NCI-H1436 treated with DMSO at 0.1 percent for 48 hours (cell line): Measurements from ENCODE around the gene EXOSC1.
A peak's percentile ranks its signal among the peaks of the same experiment; 100 is the strongest.
"Not testable (repeated sequence)": the region's sequence is repeated elsewhere in the genome, so short reads cannot be mapped to it uniquely, and the experiment has no call there.

Experiments
- DNase-seq: peaks from one replicate; lab custom pipeline; 2025; lab: John Stamatoyannopoulos, UW

The EXOSC1 gene

DNA sequence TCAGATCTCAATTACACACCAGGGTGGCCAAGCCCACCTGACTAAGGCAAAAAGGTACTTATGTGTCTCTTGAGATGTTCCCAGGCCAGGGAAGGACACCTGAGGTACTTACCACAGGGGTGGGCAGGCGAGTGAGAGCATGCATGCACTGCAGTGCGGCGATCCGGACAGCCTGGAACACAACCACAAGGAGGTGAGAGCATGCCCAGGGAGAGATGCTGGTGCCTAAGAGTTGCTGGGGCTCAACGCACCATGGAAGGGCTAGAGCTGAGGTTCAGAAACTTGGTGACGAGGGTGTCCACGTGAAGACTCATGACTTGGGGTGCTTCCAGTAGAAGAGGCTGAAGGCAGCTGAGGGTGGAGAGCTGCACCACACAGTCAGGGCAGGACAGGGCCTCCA is 13.3 kb upstream of the EXOSC1 start:
- no peak for DNase-seq

DNA sequence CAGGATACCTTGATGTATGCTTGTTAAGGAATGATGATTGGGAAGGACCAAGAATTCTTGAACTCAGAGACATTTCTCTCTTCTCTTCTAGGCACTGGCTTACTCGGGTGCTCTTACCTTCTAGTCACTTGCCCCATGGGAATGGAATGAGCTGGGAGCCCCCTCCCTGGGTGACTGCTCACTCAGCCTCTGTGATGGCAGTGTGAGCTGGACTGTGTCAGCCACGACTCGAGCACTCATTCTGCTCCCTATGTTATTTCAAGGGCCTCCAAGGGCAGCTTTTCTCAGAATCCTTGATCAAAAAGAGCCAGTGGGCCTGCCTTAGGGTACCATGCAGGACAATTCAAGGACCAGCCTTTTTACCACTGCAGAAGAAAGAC is 10.9 kb upstream of the EXOSC1 start:
- DNase-seq, result no peak

DNA sequence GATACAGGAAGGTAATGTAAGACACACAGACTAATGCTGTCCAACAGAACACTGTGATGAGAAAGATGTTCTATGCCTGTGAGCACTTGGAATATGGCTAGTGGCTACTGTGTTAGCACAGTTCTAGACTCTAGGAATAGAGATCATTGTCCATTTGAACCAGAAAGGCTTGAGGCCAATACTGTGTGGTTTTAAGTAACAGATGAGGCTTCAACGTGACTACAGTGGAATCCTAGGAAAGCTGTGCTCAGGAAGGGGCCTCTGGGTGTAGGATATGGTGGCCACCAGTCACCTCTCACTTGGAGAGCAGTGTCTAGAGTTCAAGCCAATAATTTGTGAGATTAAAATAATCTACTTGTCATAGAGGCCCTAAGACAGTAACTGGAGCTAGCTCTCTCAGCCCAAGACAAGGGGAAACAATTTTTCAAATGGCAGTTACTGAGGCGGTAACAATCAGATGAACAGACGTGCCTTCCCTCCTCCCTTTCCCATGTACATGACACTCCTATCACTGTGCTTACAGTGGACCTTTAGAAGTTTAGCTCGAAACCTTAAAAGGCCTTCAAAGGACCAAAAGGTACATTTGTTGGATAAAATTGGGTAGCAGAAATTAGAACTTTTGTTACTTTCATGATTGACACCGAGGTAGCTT is 10.4 kb upstream of the EXOSC1 start:
- DNase-seq, result no peak

DNA sequence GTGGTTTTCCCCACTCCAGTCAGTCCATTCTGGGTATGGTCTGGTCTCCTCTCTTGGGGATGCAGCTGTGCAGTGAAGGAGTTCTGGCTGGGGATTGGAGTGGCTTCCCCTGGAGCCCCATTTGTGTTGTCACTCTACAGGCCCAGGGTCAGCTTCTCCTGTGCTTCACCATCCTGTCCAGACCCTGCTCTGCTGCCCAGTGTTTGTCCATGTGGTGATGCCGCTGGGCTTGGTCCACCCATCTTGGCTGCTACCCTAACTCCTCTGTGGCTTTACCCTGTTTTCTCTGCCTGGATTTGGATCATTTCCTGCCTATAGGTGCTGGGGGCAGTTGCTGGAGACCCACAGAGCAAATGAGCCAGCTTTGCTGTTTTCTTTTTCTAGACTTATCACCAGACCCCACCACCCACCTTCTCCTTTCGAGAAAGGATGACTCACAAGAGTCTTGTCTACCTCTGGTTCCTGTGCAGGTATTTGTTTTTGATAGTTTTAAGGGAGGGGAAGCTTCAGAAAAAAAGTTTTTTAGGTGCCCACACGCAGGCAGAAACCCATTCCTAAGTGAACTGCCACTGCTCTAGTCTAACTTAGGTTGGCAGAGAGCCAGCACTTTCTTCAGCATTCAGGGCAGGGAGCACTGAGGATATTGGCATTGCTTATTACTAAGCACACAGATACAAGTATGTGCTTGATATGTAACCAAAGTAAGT is 8.7 kb upstream of the EXOSC1 start:
- DNase-seq, result no peak

DNA sequence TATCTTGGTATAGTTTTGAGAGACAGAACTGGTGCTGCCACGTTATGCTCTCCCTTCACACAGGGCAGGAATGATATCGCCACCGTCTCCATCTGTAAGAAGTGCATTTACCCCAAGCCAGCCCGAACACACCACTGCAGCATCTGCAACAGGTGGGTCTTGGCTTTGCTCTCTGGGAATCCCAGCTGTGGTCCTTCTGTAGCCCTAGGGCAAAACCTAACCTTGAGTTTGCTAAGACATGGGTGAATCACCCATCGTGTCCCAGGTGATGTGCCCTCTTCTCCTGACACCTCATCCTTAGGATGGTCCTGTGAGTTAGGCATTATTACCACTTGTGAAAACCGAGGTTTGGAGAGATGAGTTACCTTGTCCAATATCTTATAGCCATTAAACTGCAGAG is 6.5 kb upstream of the EXOSC1 start:
- no peak for DNase-seq

DNA sequence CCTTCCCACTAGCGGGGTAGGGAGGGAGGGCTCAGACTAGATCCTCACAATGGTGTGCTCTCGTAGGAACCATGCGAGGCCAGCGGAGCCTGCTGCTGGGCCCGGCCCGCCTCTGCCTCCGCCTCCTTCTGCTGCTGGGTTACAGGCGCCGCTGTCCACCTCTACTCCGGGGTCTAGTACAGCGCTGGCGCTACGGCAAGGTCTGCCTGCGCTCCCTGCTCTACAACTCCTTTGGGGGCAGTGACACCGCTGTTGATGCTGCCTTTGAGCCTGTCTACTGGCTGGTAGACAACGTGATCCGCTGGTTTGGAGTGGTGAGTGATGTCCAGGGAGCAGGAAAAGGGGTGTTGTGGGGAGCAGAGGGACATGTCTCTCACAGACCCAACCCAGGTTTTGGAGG is 5.8 kb upstream of the EXOSC1 start:
- DNase-seq, result no peak

DNA sequence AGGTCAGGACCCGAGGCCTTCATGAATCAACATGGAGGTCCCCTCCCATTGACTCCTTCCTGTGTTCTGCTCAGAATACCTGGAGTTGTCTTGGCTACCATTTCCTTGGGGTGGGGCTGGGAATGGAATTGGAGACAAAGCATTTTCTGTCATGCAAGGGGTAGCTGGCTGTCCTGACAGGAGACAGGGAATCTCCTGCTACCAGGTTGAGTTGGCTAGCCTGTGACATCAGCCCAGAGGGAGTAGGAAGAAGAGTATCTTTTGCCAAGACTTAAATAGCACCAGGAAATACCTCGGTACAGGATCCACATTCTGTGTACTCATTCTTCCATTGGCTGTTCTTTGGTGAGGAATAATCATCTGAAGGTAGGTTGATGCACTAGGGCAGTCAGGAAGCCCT is 5.0 kb upstream of the EXOSC1 start:
- no peak for DNase-seq

DNA sequence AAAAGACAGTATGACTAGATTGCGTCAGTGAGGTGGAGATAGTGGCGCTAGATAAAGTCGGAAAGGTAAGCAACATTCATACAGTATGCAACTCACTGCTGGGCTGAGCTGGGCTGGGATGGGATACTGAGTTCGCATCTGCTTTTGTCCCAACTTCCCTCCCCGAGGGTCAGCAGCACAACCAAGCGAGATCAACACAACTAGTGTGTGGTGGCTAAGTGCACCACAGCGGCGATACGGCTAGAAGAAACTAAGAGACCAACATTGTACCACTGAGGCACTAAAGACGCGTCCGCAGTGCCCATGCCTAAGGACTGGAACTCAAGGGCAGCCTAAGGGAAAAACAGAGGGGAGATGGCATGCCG is 467 bp downstream of the EXOSC1 start:
- no peak for DNase-seq

DNA sequence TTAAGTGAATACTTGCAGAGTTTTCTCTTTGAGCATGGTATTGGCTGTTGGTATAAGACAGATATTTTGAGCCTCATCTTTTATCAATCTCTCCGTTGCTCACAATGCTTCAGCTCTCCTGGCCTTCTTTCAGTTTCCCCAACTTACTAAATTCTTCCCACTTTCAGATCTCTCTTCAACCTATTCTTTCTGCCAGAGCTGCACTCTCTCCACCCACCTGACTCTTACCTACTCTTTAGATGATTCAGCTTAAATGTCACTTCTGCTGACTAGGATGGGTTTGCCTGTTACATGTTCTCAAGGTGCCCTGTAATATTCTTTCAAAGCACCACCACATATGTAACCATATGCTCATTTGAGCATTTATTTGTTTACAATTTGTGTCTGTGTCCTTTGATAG is 1.6 kb downstream of the EXOSC1 start:
- no peak for DNase-seq

DNA sequence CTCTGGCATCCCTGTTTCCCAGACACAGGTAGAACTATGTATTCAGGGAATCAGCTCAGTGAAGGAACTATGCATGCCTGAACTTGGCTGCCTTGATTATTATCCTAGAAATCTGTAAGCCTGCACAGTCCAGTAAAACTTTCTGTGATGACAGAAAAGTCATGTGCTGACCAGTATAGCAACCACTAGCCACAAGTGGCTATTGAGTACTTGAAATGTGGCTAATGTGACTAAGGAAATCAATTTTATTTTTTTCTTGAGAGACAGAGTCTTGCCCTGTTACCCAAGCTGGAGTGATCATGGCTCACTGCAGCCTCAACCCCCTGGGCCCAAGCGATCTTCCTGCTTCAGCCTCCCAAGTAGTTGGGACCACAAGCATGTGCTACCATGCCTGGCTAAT is 3.5 kb downstream of the EXOSC1 start:
- DNase-seq, result no peak

DNA sequence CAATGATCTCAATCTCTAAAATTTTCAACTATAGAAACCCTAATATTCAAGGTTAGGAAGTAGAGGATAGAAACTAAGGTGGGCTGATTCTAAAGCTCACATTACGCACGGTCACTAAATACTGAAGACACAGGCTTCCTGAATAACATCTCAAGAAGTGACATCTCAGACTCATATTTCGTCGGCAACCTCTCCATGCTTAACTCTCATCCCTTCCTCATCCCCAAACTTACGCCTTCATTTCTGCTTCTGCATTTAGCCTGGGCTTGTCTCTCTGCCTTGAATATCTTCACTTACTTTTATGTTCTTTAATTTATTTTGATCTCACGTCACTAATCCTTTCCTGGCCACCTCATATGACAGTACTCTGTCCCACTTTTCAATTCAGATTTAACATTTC is 10.6 kb downstream of the EXOSC1 start:
- no peak for DNase-seq

DNA sequence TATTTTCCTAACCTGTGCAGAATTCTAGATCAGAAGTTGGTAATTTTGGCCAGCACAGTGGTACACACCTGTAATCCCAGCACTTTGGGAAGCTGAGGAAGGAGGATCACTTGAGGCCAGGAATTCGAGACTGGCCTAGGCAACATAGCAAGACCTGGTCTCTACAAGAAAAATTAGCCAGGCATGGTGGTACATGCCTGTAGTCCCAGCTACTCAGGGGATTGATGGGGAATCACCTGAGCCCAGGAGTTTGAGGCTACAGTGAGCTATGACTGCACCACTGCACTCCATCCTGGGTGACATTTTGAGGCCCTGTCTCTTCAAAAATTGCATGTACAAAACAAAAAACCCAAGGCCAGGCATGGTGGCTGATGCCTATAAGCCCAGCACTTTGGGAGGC is 11.2 kb downstream of the EXOSC1 start:
- no peak for DNase-seq

DNA sequence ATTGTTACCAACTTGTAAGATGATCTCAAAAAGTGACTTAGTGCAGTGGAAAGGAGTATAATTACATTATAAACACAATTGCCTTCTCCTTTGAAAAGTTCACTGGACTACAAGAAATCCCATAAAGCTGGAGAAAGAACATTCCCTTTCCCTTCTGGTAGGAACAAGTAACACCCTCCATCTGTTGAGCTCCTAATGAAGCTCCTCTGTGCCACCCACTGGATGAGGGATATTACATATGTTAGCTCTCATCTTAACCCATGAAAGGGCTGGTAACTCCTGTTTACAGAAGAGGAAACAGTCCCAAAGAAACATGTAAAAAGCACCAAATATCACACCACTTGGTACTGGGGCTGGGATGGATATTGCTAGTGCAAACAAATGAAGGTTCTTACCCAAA is 11.8 kb downstream of the EXOSC1 start:
- no peak for DNase-seq

DNA sequence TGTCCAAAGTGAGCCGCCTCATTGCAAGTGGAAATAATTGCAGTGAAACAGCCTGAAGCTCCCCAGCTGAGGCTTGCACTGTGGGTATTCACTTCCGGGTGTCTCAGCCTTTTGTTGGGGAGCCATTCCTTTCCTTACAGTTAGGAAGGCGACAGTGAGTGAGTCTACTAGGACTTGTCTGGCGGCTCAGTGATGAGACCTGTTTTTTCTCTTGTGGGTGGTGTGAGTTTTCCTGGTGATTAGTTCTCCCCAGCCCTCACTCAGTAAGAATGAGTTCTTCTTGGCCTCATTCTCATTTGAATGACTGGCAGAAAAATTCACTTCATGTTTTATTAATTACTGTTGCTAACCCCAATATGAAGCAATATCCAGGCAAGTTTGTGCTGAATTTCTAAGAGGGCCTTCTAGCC is 17.2 kb downstream of the EXOSC1 start:
- no peak for DNase-seq

DNA sequence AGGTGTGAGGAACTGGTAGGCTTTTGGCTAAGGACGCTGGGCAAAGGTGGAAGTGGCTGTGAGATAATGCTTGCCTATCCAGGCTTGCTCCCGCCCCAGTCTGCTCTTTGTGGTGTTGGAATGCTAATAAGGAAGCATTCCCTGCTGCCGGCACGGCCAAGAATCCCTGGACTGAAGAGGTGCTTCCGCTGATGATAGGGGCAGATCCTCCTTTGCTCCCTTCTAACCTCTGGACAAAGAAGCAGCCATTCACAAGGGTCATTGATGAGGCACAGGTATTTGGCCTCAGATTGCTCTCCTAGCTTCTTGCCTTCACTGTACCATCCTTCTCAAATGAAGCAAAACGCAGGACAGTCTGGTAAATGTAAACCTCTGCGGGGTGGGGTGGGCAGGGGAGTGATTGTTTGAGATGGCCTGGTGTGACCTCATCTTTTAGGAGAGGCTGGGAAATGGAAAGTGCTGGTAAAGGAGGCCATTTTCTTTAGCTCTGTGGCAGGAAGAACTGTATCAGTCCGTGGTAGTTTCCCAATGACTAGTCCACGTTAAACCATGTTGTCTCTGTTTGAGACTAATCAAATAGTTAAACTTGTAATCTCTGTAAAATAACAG is 18.1 kb downstream of the EXOSC1 start:
- DNase-seq, result no peak

DNA sequence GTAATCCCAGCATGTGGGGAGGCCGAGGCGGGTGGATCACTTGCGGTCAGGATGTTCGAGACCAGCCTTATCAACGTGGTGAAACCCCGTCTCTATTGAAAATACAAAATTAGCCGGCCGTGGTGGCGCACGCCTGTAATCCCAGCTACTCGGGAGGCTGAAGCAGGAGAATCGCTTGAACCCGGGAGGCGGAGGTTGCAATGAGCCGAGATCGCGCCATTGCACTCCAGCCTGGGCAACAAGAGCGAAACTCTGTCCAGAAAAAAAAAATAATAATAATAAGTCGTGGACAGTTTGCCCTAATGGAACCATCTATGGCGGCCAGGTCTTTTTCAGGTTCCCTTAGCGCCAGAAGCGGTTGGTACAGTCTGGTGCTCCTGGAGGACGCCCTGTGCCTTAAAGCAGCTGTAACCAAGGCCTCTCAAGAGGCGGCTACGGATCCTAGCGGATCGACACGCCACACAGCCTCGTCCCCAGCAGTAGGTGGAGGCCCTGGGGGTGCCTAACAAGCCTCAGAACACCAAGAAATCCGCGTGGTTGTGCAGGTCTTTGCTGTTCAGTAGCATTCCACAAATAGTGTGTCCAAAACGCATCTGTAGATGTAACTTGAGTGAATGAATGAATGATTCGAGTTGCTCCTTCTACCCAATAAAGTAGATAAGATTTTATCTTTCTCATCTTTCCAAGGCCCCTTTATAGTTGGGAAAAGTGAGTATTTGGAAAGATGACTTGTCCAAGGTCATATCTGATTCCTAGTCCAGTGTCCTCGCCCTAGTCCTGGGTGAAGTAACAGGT is 18.8 kb downstream of the EXOSC1 start:
- DNase-seq, result no peak

DNA sequence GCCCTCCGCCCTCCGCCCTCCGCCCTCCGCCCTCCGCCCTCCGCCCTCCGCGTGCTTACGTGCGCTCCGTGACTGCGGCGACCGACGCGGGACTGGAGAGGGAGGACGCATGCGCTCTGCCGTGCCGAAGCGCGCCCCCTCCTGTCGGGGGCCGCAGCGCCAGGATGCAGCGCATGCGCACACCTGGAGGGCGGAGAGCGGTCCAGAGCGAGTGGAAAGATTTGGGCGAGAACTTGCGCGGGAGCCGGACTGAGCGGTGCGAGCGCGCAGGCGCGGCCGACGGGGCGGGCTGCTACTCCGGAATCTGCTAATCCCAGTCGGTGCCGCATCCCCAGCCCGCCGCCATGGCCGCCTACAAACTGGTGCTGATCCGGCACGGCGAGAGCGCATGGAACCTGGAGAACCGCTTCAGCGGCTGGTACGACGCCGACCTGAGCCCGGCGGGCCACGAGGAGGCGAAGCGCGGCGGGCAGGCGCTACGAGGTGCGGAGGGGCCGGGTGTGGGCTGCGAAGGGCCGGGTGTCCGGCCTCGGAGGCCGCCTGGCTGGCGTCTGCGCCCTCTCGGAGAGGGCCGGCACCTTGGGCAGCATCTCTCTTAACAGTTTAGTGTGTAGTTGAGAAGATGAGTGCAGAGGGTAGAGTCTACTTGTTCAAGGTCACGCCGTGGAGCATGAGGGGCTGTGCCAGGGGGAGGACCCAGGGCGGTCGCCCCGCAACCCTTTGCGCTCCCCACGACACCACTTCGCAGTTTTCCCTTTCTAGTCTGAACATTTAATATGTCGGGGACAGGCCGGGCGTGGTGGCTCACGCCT is 19.6 kb downstream of the EXOSC1 start, which contains the start of gene PGAM1:
PGAM1 (plus strand) TSS at position 228 of the 812 bp plus-strand sequence; CDS start at position 345, 117 bp downstream.
- DNase-seq, result peak; percentile 84

DNA sequence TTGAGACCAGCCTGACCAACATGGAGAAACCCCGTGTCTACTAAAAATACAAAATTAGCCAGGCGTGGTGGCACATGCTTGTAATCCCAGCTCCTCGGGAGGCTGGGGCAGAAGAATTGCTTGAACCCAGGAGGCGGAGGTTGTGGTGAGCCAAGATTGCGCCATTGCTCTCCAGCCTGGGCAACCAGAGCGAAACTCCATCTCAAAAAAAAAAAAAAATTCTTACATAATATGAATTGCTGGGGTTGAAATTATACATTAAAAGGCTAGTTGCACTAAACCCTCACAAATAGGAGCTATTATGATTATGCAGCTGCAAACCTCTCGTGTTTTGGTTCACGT is 22.1 kb downstream of the EXOSC1 start:
- DNase-seq, result not testable (repeated sequence)

DNA sequence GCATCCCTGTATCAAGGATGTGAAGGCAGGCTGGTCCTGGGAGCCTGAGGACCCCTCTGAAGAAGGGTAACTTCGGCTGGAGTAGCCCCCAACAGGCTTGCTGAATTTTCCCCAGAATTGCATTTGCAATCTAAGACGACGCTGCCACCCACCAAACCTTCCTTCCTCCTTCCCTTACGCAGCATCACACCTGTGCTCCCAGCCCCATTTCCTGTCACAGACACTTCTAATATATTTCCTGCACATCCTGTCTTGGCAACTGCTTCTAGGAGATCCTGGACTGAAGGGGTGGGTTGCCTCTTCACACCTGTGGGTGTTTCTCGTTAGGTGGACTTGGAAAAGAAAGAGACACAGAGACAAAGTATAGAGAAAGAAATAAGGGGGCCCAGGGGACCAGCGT is 29.2 kb downstream of the EXOSC1 start:
- DNase-seq, result no peak

DNA sequence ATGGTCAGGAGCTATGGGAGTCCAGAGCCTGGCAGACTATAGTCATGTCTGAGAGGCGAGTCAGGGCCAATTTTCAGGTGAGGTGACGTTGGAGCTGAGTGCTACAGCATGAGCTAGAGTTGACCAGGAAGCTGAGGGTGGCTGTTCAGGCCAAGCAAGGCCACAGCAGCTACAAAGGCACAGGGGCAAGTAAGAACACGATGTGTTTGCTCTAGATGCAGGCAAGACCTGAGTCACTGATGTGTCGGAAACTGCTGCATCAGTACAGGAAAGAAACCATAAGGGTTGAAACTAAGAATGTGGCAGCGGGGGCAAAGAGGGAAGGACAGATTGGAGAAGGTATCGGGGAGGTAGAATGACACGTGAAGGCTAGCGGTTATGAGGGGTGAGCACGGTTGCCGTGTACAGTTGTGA is 32.9 kb downstream of the EXOSC1 start:
- no peak for DNase-seq

DNA sequence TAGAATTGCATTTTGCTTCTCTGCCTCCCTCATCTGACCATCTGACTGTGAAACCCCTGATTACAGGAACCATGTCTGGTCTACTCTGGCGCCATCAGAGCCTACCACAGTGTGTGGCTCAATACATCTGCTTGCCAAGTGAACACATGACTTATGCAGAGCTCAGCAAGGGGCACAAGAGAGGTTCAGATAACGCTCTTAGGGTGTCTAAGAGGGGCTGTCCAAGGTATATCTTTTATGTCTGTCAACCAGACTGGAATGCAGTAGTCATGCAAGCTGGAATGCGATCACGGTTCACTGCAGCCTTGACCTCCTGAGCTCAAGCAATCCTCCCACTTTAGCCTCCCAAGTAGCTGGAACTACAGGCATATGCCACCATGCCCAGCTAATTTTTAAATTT is 34.4 kb downstream of the EXOSC1 start:
- no peak for DNase-seq

DNA sequence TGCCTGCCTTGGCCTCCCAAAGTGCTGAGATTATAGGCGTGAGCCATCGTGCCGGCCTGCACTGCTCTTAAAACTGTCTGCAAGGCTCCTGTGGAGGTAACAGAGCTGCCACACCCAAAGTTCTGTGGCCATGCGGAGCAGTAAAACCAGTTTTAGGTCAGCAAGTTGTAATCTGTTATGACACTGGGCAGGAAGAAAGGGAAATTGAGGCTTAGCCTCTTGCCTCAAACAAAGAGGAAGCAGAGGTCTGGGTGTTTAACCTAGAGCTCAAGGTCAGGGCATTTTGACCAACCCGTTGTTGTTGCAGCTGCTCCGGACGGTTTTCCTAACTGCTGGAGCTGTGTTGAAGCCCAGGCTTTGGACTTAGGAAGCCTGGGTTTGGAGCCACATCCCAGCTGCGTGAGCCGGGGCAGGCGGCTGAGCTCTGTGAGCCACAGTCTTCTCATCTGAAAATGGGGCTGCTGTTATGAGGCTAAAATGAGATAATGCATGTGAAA is 37.3 kb downstream of the EXOSC1 start:
- no peak for DNase-seq
